GM20000 (cell line): ENCODE measurements around the gene TNFRSF11A.

Experiments
- DNase-seq: peaks from one replicate; pipeline ENCODE4 v3.0.0; 2012; ENCODE audit warnings: low spot score
- TF ChIP-seq, protein P1 (sequence below): IDR thresholded peaks from 2 replicates; pipeline ENCODE4 v1.5.1; 2012; ENCODE audit warnings: mild to moderate bottlenecking, control low read depth; ENCODE audit errors: extremely low read depth, missing control alignments

The TNFRSF11A gene

GRCh38 chr18:62331581-62332356 lies 6.7 kb downstream of the TNFRSF11A start:
- DNase-seq = no peak
- TF ChIP-seq, protein P1, sequence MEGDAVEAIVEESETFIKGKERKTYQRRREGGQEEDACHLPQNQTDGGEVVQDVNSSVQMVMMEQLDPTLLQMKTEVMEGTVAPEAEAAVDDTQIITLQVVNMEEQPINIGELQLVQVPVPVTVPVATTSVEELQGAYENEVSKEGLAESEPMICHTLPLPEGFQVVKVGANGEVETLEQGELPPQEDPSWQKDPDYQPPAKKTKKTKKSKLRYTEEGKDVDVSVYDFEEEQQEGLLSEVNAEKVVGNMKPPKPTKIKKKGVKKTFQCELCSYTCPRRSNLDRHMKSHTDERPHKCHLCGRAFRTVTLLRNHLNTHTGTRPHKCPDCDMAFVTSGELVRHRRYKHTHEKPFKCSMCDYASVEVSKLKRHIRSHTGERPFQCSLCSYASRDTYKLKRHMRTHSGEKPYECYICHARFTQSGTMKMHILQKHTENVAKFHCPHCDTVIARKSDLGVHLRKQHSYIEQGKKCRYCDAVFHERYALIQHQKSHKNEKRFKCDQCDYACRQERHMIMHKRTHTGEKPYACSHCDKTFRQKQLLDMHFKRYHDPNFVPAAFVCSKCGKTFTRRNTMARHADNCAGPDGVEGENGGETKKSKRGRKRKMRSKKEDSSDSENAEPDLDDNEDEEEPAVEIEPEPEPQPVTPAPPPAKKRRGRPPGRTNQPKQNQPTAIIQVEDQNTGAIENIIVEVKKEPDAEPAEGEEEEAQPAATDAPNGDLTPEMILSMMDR = no peak

- TF ChIP-seq, protein P1 = no peak
- DNase-seq = no peak
Observed at GRCh38 chr18:62332431-62332830, 7.3 kb downstream of the TNFRSF11A start.

DNA sequence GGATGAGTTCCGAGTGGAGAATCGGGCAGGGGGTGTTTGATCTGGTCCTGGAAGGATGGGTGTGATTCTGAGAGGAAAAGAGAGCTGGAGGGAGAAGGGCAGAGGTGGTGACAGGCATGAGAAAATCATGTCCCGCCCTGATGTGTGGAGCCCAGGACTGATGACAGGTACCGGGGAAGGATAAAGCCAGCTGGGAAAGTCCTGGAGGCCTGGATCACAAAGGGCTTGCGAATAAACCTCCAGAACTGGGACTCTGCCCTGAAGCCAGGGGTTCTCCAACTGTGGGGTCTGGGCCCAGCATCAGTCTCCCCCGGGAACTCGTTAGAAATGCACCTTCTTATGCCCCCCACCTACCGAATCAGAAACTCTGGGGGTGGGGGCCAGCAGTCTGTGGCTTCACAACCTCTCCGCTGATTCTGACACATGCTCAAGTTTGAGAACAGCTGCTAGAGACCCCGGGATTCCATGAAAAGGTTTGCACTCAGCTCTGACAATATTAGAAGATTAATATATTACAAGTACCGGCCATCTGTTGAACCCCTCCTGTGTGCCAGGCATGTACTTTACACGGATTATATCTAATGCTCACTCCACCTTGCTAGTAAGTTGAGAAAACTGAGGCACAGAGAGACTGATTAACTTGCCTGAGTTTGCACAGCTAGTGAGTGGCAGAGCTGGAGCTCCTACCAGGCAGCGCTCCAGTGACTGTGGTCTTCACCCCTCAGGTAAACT lies 8.0 kb downstream of the TNFRSF11A start:
- no peak for DNase-seq
- TF ChIP-seq, protein P1 = no peak

GRCh38 chr18:62334120-62334519 lies 9.0 kb downstream of the TNFRSF11A start:
- TF ChIP-seq, protein P1 = no peak
- no peak for DNase-seq

DNA sequence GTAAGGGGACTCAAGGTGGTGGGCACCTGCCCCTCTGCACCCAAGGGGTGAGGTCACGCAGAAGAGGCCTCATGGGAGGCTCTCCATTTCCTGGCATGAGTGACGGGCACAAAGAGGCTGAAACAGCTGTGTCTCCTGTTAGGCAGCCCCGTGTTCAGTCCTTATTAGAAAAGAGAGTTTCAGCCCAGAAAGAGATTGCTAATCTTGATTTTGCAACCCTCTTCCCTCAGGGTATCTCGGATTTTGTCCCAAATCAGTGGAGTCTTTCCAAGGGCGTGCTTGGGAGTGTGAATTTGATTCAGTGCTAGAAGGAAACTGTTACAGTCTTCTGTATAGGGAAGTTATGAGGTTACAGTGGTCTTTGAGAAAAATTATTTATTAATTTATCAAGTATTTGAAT lies 10.4 kb downstream of the TNFRSF11A start:
- no peak for DNase-seq
- TF ChIP-seq, protein P1 = no peak

- DNase-seq = no peak
- TF ChIP-seq, protein P1 = no peak
Observed at GRCh38 chr18:62336618-62337017, 11.5 kb downstream of the TNFRSF11A start.

- TF ChIP-seq, protein P1 = no peak
- DNase-seq = no peak
Observed at GRCh38 chr18:62337336-62337735, 12.2 kb downstream of the TNFRSF11A start.
